ENCODE data around the gene RALBP1. TPM values are rescaled to one million over a fixed set of nuclear protein-coding genes. Genes with fewer than 3 reads are reported as not detected.

RALBP1 gene
- total and polyA plus RNA-seq, 4 donors, result 15.6 to 34.8 (median 21.0) TPM

DNA sequence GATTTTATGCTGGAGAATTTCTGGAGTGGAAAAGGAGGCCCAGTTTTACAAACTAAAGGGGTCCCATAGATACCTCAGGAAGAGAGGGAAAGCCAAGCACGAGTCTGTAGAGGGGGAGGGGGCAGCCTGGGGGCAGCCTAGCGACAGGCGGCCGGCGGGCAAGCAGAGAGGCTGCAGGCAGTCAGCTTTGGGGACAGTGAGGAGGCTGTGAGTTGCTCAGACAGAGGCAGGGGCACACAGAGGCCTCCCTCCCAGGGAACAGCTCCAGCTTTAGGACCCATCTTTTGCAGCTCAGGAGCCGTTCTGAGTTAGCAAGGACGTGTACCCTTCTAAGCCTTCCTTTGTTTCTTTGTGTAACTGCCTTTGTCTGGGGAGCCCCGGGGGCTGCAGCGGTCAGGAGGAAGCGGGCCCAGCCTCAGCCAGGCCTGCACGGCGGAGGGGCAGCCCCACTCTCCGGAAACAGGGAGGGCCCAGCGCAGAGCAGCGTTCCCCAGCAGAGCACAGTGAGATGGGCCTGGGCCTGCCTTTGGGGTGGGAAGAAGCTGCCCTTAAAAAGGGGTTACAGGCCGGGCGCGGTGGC is 41.1 kb upstream of the RALBP1 start:
- Histone ChIP-seq H3K4me1 (ENCODE audit: control insufficient read depth in 4 of 4, insufficient read depth in 4 of 4, low read length in 3 of 4) (no peaks in the 10 kb centered on the region), H3K36me3 (ENCODE audit: control insufficient read depth in 4 of 4, insufficient read depth in 3 of 4, low read depth in 1 of 4, low read length in 3 of 4) (no peaks in the 10 kb centered on the region), H3K27me3 (ENCODE audit: control insufficient read depth in 4 of 4, insufficient read depth in 4 of 4, low read length in 3 of 4) (no peaks in the 10 kb centered on the region), H3K4me3 (ENCODE audit: low read depth in 1 of 3, low read length in 3 of 3) (no peak overlapping the region), H3K27ac (ENCODE audit: low read depth in 1 of 2, low read length in 2 of 2) (no peak overlapping the region), H3K9ac (ENCODE audit: low read depth in 1 of 2, low read length in 2 of 2) (no peak overlapping the region), H3K9me3 (ENCODE audit: control insufficient read depth in 4 of 4, low read length in 3 of 4) (no peaks in the 10 kb centered on the region)
- TF ChIP-seq, protein P1, sequence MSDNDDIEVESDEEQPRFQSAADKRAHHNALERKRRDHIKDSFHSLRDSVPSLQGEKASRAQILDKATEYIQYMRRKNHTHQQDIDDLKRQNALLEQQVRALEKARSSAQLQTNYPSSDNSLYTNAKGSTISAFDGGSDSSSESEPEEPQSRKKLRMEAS (IDR thresholded peaks at IDR 0.05), result no peak
- TF ChIP-seq RXRA (IDR thresholded peaks at IDR 0.05) (no peak), ATF3 (IDR thresholded peaks at IDR 0.05) (no peak), HNF4A (conservative IDR thresholded peaks at IDR 0.05) (no peak), SP1 (IDR thresholded peaks at IDR 0.05) (no peak), NR2F2 (IDR thresholded peaks at IDR 0.05) (no peak), FOXA1 (IDR thresholded peaks at IDR 0.05) (no peak), GABPA (IDR thresholded peaks at IDR 0.05 in 1 of 2, conservative IDR thresholded peaks at IDR 0.05 in 1 of 2) (no peak), RAD21 (IDR thresholded peaks at IDR 0.05) (no peak), JUND (IDR thresholded peaks at IDR 0.05) (no peak), HNF4G (IDR thresholded peaks at IDR 0.05) (no peak), YY1 (IDR thresholded peaks at IDR 0.05) (no peak), FOXA2 (IDR thresholded peaks at IDR 0.05) (no peak)
- TF ChIP-seq, protein P2, sequence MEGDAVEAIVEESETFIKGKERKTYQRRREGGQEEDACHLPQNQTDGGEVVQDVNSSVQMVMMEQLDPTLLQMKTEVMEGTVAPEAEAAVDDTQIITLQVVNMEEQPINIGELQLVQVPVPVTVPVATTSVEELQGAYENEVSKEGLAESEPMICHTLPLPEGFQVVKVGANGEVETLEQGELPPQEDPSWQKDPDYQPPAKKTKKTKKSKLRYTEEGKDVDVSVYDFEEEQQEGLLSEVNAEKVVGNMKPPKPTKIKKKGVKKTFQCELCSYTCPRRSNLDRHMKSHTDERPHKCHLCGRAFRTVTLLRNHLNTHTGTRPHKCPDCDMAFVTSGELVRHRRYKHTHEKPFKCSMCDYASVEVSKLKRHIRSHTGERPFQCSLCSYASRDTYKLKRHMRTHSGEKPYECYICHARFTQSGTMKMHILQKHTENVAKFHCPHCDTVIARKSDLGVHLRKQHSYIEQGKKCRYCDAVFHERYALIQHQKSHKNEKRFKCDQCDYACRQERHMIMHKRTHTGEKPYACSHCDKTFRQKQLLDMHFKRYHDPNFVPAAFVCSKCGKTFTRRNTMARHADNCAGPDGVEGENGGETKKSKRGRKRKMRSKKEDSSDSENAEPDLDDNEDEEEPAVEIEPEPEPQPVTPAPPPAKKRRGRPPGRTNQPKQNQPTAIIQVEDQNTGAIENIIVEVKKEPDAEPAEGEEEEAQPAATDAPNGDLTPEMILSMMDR (IDR thresholded peaks at IDR 0.05; ENCODE audit: low read depth, low read length, missing input control), result no peak
- TF ChIP-seq, protein P3, sequence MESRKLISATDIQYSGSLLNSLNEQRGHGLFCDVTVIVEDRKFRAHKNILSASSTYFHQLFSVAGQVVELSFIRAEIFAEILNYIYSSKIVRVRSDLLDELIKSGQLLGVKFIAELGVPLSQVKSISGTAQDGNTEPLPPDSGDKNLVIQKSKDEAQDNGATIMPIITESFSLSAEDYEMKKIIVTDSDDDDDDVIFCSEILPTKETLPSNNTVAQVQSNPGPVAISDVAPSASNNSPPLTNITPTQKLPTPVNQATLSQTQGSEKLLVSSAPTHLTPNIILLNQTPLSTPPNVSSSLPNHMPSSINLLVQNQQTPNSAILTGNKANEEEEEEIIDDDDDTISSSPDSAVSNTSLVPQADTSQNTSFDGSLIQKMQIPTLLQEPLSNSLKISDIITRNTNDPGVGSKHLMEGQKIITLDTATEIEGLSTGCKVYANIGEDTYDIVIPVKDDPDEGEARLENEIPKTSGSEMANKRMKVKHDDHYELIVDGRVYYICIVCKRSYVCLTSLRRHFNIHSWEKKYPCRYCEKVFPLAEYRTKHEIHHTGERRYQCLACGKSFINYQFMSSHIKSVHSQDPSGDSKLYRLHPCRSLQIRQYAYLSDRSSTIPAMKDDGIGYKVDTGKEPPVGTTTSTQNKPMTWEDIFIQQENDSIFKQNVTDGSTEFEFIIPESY (IDR thresholded peaks at IDR 0.05), result no peak
- DNase-seq (ENCODE audit: low spot score), result no peak
- WGBS, result 81% methylated on average over 18 of the region's 18 CpGs

DNA sequence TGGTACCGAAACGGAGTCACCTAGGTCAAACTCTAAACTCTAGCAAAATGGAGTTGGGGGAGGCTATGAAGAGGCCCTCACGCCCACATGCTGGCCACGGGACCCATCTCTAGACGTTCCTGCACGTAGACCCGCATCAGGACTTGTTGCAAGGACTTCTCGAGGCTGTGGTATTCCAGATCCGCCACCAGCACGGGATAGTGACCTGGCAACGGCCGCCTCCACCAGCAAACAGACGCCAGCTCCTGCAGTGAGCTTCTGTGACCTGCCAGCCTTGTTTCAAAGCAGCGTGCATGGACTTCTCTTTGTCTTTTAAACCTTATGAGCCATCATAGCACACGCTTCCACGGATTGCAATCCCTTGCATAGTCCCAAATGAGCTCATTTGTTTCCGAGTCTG is 40.3 kb upstream of the RALBP1 start:
- H3K36me3 ChIP-seq (ENCODE audit: control insufficient read depth in 4 of 4, insufficient read depth in 3 of 4, low read depth in 1 of 4, low read length in 3 of 4), result no peaks in the 10 kb centered on the region
- TF ChIP-seq HNF4G (IDR thresholded peaks at IDR 0.05), result no peak
- TF ChIP-seq, protein P4, sequence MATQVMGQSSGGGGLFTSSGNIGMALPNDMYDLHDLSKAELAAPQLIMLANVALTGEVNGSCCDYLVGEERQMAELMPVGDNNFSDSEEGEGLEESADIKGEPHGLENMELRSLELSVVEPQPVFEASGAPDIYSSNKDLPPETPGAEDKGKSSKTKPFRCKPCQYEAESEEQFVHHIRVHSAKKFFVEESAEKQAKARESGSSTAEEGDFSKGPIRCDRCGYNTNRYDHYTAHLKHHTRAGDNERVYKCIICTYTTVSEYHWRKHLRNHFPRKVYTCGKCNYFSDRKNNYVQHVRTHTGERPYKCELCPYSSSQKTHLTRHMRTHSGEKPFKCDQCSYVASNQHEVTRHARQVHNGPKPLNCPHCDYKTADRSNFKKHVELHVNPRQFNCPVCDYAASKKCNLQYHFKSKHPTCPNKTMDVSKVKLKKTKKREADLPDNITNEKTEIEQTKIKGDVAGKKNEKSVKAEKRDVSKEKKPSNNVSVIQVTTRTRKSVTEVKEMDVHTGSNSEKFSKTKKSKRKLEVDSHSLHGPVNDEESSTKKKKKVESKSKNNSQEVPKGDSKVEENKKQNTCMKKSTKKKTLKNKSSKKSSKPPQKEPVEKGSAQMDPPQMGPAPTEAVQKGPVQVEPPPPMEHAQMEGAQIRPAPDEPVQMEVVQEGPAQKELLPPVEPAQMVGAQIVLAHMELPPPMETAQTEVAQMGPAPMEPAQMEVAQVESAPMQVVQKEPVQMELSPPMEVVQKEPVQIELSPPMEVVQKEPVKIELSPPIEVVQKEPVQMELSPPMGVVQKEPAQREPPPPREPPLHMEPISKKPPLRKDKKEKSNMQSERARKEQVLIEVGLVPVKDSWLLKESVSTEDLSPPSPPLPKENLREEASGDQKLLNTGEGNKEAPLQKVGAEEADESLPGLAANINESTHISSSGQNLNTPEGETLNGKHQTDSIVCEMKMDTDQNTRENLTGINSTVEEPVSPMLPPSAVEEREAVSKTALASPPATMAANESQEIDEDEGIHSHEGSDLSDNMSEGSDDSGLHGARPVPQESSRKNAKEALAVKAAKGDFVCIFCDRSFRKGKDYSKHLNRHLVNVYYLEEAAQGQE (IDR thresholded peaks at IDR 0.05), result no peak
- TF ChIP-seq TAF1 (conservative IDR thresholded peaks at IDR 0.05), result no peak
- TF ChIP-seq, protein P3 (IDR thresholded peaks at IDR 0.05), result no peak
- no peak for TF ChIP-seq RXRA (IDR thresholded peaks at IDR 0.05)
- TF ChIP-seq FOXA2 (IDR thresholded peaks at IDR 0.05), result no peak
- TF ChIP-seq, protein P1 (IDR thresholded peaks at IDR 0.05), result no peak
- TF ChIP-seq YY1 (IDR thresholded peaks at IDR 0.05), result no peak
- TF ChIP-seq EGR1 (IDR thresholded peaks at IDR 0.05; ENCODE audit: low read depth in 2 of 2), result no peak
- TF ChIP-seq FOXA1 (IDR thresholded peaks at IDR 0.05), result no peak
- no peak for TF ChIP-seq HNF4A (conservative IDR thresholded peaks at IDR 0.05)
- no peak for TF ChIP-seq SP1 (IDR thresholded peaks at IDR 0.05)
- TF ChIP-seq NR2F2 (IDR thresholded peaks at IDR 0.05), result no peak
- TF ChIP-seq JUND (IDR thresholded peaks at IDR 0.05), result no peak
- no peak for TF ChIP-seq RAD21 (IDR thresholded peaks at IDR 0.05)
- TF ChIP-seq, protein P2 (IDR thresholded peaks at IDR 0.05; ENCODE audit: low read depth, low read length, missing input control), result no peak
- TF ChIP-seq GABPA (IDR thresholded peaks at IDR 0.05 in 1 of 2, conservative IDR thresholded peaks at IDR 0.05 in 1 of 2), result no peak

More for the DNA sequence above, 40.3 kb upstream of the RALBP1 start:
- WGBS, result 96% methylated on average over 17 of the region's 17 CpGs
- no peaks in the 10 kb centered on the region for H3K9me3 ChIP-seq (ENCODE audit: control insufficient read depth in 4 of 4, low read length in 3 of 4)
- no peak overlapping the region for H3K4me3 ChIP-seq (ENCODE audit: low read depth in 1 of 3, low read length in 3 of 3)
- no peak overlapping the region for H3K27ac ChIP-seq (ENCODE audit: low read depth in 1 of 2, low read length in 2 of 2)
- DNase-seq (ENCODE audit: low spot score), result no peak
- H3K9ac ChIP-seq (ENCODE audit: low read depth in 1 of 2, low read length in 2 of 2), result no peak overlapping the region
- H3K4me1 ChIP-seq (ENCODE audit: control insufficient read depth in 4 of 4, insufficient read depth in 4 of 4, low read length in 3 of 4), result no peaks in the 10 kb centered on the region
- H3K27me3 ChIP-seq (ENCODE audit: control insufficient read depth in 4 of 4, insufficient read depth in 4 of 4, low read length in 3 of 4), result no peaks in the 10 kb centered on the region
